K562 (cell line): ENCODE results near the gene PTK6. TPM values are rescaled to one million over a fixed set of nuclear protein-coding genes. Genes with fewer than 3 reads are reported as not detected.
A peak's percentile ranks its signal among the peaks of the same experiment; 100 is the strongest.

Source experiments
- ESRRA ChIP-seq: fragments of 450-650 bp; IDR thresholded peaks from 2 replicates; pipeline ENCODE4 v1.6.1; 2014; ENCODE audit warnings: low read depth, mild to moderate bottlenecking, moderate library complexity, borderline replicate concordance
- ID3 ChIP-seq, 2 experiments: fragments of 250-450 bp in 1 of 2; fragments of 450-650 bp in 1 of 2; sonication (Bioruptor Pico) in 1 of 2; IDR thresholded peaks; 2 replicates each; pipeline versions ENCODE4 v1.6.1 to v1.8.0; 2016 to 2021; ENCODE audit warnings: mild to moderate bottlenecking in 2 of 2, moderate library complexity in 2 of 2, missing compliant biosample characterization in 1 of 2, missing genetic modification characterization in 1 of 2
- MCM7 ChIP-seq, 2 experiments: fragments of 450-650 bp; IDR thresholded peaks; 2 replicates each; pipeline ENCODE4 v1.6.1; 2016 to 2018
- NR2C2 ChIP-seq, 2 experiments: fragments of 200-800 bp in 1 of 2; sonication (Bioruptor generic) in 1 of 2; sonication (generic) in 1 of 2; formaldehyde crosslinking in 1 of 2; IDR thresholded peaks; 2 replicates each; pipeline versions ENCODE4 v1.6.1 to v1.8.0; 2016 to 2022; ENCODE audit warnings: mild to moderate bottlenecking in 1 of 2, missing compliant biosample characterization in 1 of 2, missing genetic modification characterization in 1 of 2, missing genetic modification reagents in 1 of 2
- NR3C1 ChIP-seq: sonication (generic); formaldehyde crosslinking; IDR thresholded peaks from 2 replicates; pipeline ENCODE4 v1.8.1; 2022; ENCODE audit warnings: missing genetic modification reagents
- POLR2AphosphoS5 ChIP-seq: IDR thresholded peaks from 2 replicates; pipeline ENCODE4 v1.6.1; 2011; ENCODE audit warnings: mild to moderate bottlenecking, low read depth, low read length, moderate library complexity; ENCODE audit not compliant: control insufficient read depth, insufficient read depth
- POLR2G ChIP-seq: fragments of 200-400 bp; formaldehyde crosslinking; IDR thresholded peaks from 2 replicates; pipeline ENCODE4 v1.6.1; 2017; ENCODE audit warnings: low read depth, mild to moderate bottlenecking, antibody characterized with exemption, low read length, moderate library complexity
- RNF2 ChIP-seq: sonication (generic); IDR thresholded peaks from 2 replicates; pipeline ENCODE4 v1.6.1; 2016
- SMARCB1 ChIP-seq: IDR thresholded peaks from 2 replicates; pipeline ENCODE4 v1.6.1; 2011; ENCODE audit warnings: improper control_type of control experiment, low read depth; ENCODE audit not compliant: insufficient read length
- STAT5A ChIP-seq: IDR thresholded peaks from 2 replicates; pipeline ENCODE4 v1.6.1; 2012; ENCODE audit warnings: low read length, inconsistent platforms, borderline replicate concordance
- STAT5B ChIP-seq: fragments of 250-450 bp; sonication (Bioruptor Pico); IDR thresholded peaks from 2 replicates; pipeline ENCODE4 v1.8.0; 2021; ENCODE audit warnings: mild to moderate bottlenecking, inconsistent platforms
- ZNF124 ChIP-seq: sonication (generic); formaldehyde crosslinking; IDR thresholded peaks from 2 replicates; pipeline ENCODE4 v1.8.1; 2022; ENCODE audit warnings: missing genetic modification reagents
- ZNF239 ChIP-seq: fragments of 250-450 bp; sonication (Bioruptor Pico); IDR thresholded peaks from 2 replicates; pipeline ENCODE4 v1.4.0; 2020; ENCODE audit warnings: mild to moderate bottlenecking
- ZNF79 ChIP-seq: fragments of 250-450 bp; sonication (Bioruptor Pico); IDR thresholded peaks from 2 replicates; pipeline ENCODE4 v1.4.0; 2020; ENCODE audit warnings: low read depth, mild to moderate bottlenecking, moderate library complexity
- polyA plus RNA-seq, 8 experiments: library from polyadenylated mRNA; depleted of rRNA in 4 of 8; stranded (reverse) in 5 of 8; unstranded in 3 of 8; fragments of >200 nt; fragmentation: Nextera tagmentation in 2 of 8; fragmentation: Illumina TruSeq in 1 of 8; extraction: Ambion mirVana in 2 of 8; extraction: Trizol in 1 of 8; gene quantifications; 2 replicates each; pipeline versions ENCODE4 v1.2.1 to v1.2.3, GENCODE V29; 2011 to 2014; ENCODE audit warnings: inconsistent platforms in 1 of 8, missing spikeins in 1 of 8
- total RNA-seq, 7 experiments: library from RNA; depleted of rRNA in 6 of 7; stranded (reverse); fragments of >200 nt in 6 of 7; fragmentation: Illumina TruSeq in 2 of 7; extraction: Trizol in 2 of 7; gene quantifications; 2 replicates each; pipeline versions ENCODE4 v1.2.1 to v1.2.3, GENCODE V29; 2011 to 2021; ENCODE audit warnings: low replicate concordance in 1 of 7
- TF ChIP-seq, protein P1 (sequence below), 3 experiments: fragments of 200-800 bp in 1 of 3; fragments of 250-450 bp in 1 of 3; fragments of 450-650 bp in 1 of 3; sonication (Bioruptor Pico) in 1 of 3; sonication (Bioruptor generic) in 1 of 3; formaldehyde crosslinking in 1 of 3; IDR thresholded peaks; 2 replicates each; pipeline versions ENCODE4 v1.6.1 to v1.8.0; 2016 to 2022; ENCODE audit warnings: mild to moderate bottlenecking in 2 of 3, missing genetic modification characterization in 2 of 3, missing compliant biosample characterization in 1 of 3, moderate library complexity in 1 of 3
- TF ChIP-seq, protein P2 (sequence below): sonication (generic); formaldehyde crosslinking; IDR thresholded peaks from 2 replicates; pipeline ENCODE4 v1.8.1; 2023; ENCODE audit warnings: mild to moderate bottlenecking, missing genetic modification reagents
- TF ChIP-seq, protein P3 (sequence below): fragments of 450-650 bp; IDR thresholded peaks from 2 replicates; pipeline ENCODE4 v1.6.1; 2016; ENCODE audit warnings: borderline replicate concordance

Gene PTK6
- total and polyA plus RNA-seq, 9 of the 15 experiments (the other 6 are each of a cell fraction or from before 2014, with no cell fraction given): 0.07 TPM; not detected in 8

DNA sequence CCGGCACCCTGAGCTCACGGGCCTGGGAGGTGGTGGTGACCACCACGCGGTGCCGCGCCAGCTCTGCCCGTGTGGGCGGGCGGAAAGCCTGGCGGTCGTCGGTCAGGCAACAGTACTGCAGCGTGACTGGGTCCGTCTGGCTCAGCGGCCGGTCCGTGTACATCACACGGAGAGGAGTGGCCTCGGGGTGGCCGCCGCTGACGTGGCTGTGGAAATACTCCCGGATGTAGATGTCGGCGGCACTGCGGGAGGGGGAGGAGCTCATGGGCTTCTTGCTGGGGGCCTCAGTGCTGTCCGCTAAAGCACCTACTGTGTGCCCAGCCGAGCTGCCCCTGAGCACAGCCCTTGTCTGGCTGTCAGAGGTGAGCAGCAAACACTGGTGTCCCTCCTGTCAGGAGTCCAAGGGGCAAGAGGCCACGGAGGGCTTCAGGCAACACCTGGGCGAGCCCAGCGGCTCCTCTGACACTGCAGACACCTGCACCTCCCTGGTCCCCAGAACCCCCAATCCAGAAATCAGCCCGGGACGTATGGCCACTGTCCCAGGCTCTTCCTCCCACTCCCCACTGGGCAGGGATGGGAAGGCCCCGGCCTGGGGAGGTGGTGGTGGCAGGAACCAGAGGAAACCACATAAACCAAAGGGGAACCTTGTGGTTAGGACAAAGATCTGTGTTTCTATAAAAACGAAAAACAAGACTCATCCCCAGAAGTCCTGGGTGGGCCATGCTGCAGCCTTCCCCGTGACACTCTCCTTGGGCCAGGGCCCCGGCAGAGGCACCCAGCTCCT, 30.4 kb upstream of the PTK6 start (continued):
- TF ChIP-seq NR2C2 (CRISPR knock-in tag; IDR thresholded peaks at IDR 0.05) (peak; percentile 50; the same call in 1 of the 2 replicates), NR2C2 (tag; IDR thresholded peaks at IDR 0.05) (no peak), ESRRA (peak; percentile 50; the same call in 1 of the 2 replicates), NR3C1 (0 out of 2 replicates have a peak, but pooled peaks have one; percentile 13), SMARCB1 (no peak), POLR2AphosphoS5 (no peak), STAT5B (no peak), STAT5A (no peak), MCM7 (IDR thresholded peaks at IDR 0.05) (no peak), ZNF239 (CRISPR knock-in tag) (no peak), ZNF79 (no peak), POLR2G (peak; percentile 52), ID3 (CRISPR knock-in tag; IDR thresholded peaks at IDR 0.05) (no peak), ID3 (tag; IDR thresholded peaks at IDR 0.05) (no peak), RNF2 (peak; percentile 53; the same call in 1 of the 2 replicates), ZNF124 (CRISPR knock-in tag) (no peak)
- TF ChIP-seq, protein P1, sequence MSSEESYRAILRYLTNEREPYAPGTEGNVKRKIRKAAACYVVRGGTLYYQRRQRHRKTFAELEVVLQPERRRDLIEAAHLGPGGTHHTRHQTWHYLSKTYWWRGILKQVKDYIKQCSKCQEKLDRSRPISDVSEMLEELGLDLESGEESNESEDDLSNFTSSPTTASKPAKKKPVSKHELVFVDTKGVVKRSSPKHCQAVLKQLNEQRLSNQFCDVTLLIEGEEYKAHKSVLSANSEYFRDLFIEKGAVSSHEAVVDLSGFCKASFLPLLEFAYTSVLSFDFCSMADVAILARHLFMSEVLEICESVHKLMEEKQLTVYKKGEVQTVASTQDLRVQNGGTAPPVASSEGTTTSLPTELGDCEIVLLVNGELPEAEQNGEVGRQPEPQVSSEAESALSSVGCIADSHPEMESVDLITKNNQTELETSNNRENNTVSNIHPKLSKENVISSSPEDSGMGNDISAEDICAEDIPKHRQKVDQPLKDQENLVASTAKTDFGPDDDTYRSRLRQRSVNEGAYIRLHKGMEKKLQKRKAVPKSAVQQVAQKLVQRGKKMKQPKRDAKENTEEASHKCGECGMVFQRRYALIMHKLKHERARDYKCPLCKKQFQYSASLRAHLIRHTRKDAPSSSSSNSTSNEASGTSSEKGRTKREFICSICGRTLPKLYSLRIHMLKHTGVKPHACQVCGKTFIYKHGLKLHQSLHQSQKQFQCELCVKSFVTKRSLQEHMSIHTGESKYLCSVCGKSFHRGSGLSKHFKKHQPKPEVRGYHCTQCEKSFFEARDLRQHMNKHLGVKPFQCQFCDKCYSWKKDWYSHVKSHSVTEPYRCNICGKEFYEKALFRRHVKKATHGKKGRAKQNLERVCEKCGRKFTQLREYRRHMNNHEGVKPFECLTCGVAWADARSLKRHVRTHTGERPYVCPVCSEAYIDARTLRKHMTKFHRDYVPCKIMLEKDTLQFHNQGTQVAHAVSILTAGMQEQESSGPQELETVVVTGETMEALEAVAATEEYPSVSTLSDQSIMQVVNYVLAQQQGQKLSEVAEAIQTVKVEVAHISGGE (CRISPR knock-in tag; IDR thresholded peaks at IDR 0.05): no peak
- TF ChIP-seq, protein P2, sequence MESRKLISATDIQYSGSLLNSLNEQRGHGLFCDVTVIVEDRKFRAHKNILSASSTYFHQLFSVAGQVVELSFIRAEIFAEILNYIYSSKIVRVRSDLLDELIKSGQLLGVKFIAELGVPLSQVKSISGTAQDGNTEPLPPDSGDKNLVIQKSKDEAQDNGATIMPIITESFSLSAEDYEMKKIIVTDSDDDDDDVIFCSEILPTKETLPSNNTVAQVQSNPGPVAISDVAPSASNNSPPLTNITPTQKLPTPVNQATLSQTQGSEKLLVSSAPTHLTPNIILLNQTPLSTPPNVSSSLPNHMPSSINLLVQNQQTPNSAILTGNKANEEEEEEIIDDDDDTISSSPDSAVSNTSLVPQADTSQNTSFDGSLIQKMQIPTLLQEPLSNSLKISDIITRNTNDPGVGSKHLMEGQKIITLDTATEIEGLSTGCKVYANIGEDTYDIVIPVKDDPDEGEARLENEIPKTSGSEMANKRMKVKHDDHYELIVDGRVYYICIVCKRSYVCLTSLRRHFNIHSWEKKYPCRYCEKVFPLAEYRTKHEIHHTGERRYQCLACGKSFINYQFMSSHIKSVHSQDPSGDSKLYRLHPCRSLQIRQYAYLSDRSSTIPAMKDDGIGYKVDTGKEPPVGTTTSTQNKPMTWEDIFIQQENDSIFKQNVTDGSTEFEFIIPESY (CRISPR knock-in tag): peak; percentile 77
- TF ChIP-seq, protein P3, sequence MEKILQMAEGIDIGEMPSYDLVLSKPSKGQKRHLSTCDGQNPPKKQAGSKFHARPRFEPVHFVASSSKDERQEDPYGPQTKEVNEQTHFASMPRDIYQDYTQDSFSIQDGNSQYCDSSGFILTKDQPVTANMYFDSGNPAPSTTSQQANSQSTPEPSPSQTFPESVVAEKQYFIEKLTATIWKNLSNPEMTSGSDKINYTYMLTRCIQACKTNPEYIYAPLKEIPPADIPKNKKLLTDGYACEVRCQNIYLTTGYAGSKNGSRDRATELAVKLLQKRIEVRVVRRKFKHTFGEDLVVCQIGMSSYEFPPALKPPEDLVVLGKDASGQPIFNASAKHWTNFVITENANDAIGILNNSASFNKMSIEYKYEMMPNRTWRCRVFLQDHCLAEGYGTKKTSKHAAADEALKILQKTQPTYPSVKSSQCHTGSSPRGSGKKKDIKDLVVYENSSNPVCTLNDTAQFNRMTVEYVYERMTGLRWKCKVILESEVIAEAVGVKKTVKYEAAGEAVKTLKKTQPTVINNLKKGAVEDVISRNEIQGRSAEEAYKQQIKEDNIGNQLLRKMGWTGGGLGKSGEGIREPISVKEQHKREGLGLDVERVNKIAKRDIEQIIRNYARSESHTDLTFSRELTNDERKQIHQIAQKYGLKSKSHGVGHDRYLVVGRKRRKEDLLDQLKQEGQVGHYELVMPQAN: no peak
